ENCODE results near the gene FBXO48.

The FBXO48 gene

GRCh38 chr2:68475576-68475975 lies 8.5 kb upstream of the FBXO48 start:
- intact Hi-C loops (cut with DNase I): no loop called here
- DNase-seq: no peak

- intact Hi-C loops (cut with DNase I): no loop called here
- DNase-seq: no peak
Observed at GRCh38 chr2:68475110-68475509, 8.0 kb upstream of the FBXO48 start.

GRCh38 chr2:68472796-68473414 lies 5.8 kb upstream of the FBXO48 start:
- DNase-seq: no peak
- intact Hi-C loops (cut with DNase I): no loop called here

- intact Hi-C loops (cut with DNase I): no loop called here
- no peak for DNase-seq
Observed at GRCh38 chr2:68471385-68471784, 4.3 kb upstream of the FBXO48 start.

GRCh38 chr2:68469935-68470334 lies 2.8 kb upstream of the FBXO48 start:
- intact Hi-C loops (cut with DNase I): loop anchor here (10.0 kb wide), 1 partner anchor 455 kb away; no protein-coding TSS in a partner anchor

GRCh38 chr2:68468801-68469200 lies 1.7 kb upstream of the FBXO48 start:
- no peak for DNase-seq
- intact Hi-C loops (cut with DNase I): loop anchor here (10.0 kb wide), 1 partner anchor 456 kb away; no protein-coding TSS in a partner anchor

More at GRCh38 chr2:68469935-68470334, 2.8 kb upstream of the FBXO48 start:
- no peak for DNase-seq

GRCh38 chr2:68466778-68467076 lies 367 bp downstream of the FBXO48 start:
- DNase-seq: no peak
- intact Hi-C loops (cut with DNase I): loop anchor here (10.0 kb wide), 1 partner anchor 458 kb away; no protein-coding TSS in a partner anchor

- intact Hi-C loops (cut with DNase I): loop anchor here (10.0 kb wide), 1 partner anchor 458 kb away; no protein-coding TSS in a partner anchor
- peak in 5 of 42 donors; percentile 6 to 27 (median 15) for DNase-seq
Observed at GRCh38 chr2:68466361-68466777, 725 bp downstream of the FBXO48 start.

GRCh38 chr2:68465081-68465916 lies 1.8 kb downstream of the FBXO48 start:
- DNase-seq: no peak
- intact Hi-C loops (cut with DNase I): loop anchor here (10.0 kb wide), 1 partner anchor 460 kb away; no protein-coding TSS in a partner anchor

- DNase-seq: no peak
- intact Hi-C loops (cut with DNase I): loop anchor here (10.0 kb wide), 1 partner anchor 460 kb away; no protein-coding TSS in a partner anchor
Observed at GRCh38 chr2:68464651-68465050, 2.4 kb downstream of the FBXO48 start.

- intact Hi-C loops (cut with DNase I): loop anchor here (10.0 kb wide), 1 partner anchor 461 kb away; no protein-coding TSS in a partner anchor
- DNase-seq: peak in 1 of 42 donors; percentile 48
Observed at GRCh38 chr2:68463287-68463877, 3.7 kb downstream of the FBXO48 start.

GRCh38 chr2:68458981-68459380 lies 8.1 kb downstream of the FBXO48 start:
- no peak for DNase-seq
- intact Hi-C loops (cut with DNase I): no loop called here

GRCh38 chr2:68456198-68456597 lies 10.9 kb downstream of the FBXO48 start:
- no peak for DNase-seq
- intact Hi-C loops (cut with DNase I): no loop called here

GRCh38 chr2:68454719-68455118 lies 12.4 kb downstream of the FBXO48 start:
- intact Hi-C loops (cut with DNase I): no loop called here

GRCh38 chr2:68453761-68454360 lies 13.2 kb downstream of the FBXO48 start:
- DNase-seq: no peak
- intact Hi-C loops (cut with DNase I): no loop called here

More at GRCh38 chr2:68454719-68455118, 12.4 kb downstream of the FBXO48 start:
- DNase-seq: no peak

- no peak for DNase-seq
- intact Hi-C loops (cut with DNase I): no loop called here
Observed at GRCh38 chr2:68452158-68452900, 14.8 kb downstream of the FBXO48 start.

GRCh38 chr2:68448671-68449653 lies 18.1 kb downstream of the FBXO48 start:
- intact Hi-C loops (cut with DNase I): no loop called here
- no peak for DNase-seq

- no peak for DNase-seq
- intact Hi-C loops (cut with DNase I): no loop called here
Observed at GRCh38 chr2:68447118-68447517, 20.0 kb downstream of the FBXO48 start.

Data from head of caudate nucleus (tissue), 42 donors.